Urinary bladder (tissue), 4 donors: ENCODE data around the gene SCYL1. TPM values are rescaled to one million over a fixed set of nuclear protein-coding genes. Genes with fewer than 3 reads are reported as not detected.

Experiments
- DNase-seq: peaks from one replicate; pipeline ENCODE4 v3.0.0-alpha.2; 2015; ENCODE audit errors: extremely low spot score
- H3K27ac ChIP-seq: one replicate; pipeline ENCODE4 v1.5.1; 2013; ENCODE audit warnings: low read depth, mild to moderate bottlenecking, moderate library complexity
- H3K36me3 ChIP-seq: one replicate; pipeline ENCODE4 v1.6.1; 2013; ENCODE audit warnings: mild to moderate bottlenecking, moderate library complexity; ENCODE audit not compliant: insufficient read depth
- H3K4me1 ChIP-seq: one replicate; pipeline ENCODE4 v1.6.1; 2013; ENCODE audit warnings: mild to moderate bottlenecking, moderate library complexity; ENCODE audit not compliant: insufficient read depth
- H3K4me3 ChIP-seq: one replicate; pipeline ENCODE4 v1.5.1; 2013; ENCODE audit warnings: low read depth, low read length
- WGBS: extraction: QIAGEN DNeasy Blood & Tissue Kit; methylation state at CpG from one replicate; pipeline ENCODE4 v1.1.7; 2013; 5-methylcytosine and 5-hydroxymethylcytosine counted together
- polyA plus RNA-seq: library from polyadenylated mRNA; stranded (reverse); fragments of 200-250 nt; gene quantifications from one replicate; pipeline ENCODE4 v1.2.3, GENCODE V29; 2013
- total RNA-seq: library from RNA; depleted of rRNA; stranded (reverse); fragments of >200 nt; gene quantifications from one replicate; pipeline ENCODE4 v1.2.3, GENCODE V29; 2014
- donor health status: healthy with polysubstance abuse.
- donor health status: healthy.

The SCYL1 gene
- total RNA-seq: 43.4 TPM
- 82.0 TPM for polyA plus RNA-seq

DNA sequence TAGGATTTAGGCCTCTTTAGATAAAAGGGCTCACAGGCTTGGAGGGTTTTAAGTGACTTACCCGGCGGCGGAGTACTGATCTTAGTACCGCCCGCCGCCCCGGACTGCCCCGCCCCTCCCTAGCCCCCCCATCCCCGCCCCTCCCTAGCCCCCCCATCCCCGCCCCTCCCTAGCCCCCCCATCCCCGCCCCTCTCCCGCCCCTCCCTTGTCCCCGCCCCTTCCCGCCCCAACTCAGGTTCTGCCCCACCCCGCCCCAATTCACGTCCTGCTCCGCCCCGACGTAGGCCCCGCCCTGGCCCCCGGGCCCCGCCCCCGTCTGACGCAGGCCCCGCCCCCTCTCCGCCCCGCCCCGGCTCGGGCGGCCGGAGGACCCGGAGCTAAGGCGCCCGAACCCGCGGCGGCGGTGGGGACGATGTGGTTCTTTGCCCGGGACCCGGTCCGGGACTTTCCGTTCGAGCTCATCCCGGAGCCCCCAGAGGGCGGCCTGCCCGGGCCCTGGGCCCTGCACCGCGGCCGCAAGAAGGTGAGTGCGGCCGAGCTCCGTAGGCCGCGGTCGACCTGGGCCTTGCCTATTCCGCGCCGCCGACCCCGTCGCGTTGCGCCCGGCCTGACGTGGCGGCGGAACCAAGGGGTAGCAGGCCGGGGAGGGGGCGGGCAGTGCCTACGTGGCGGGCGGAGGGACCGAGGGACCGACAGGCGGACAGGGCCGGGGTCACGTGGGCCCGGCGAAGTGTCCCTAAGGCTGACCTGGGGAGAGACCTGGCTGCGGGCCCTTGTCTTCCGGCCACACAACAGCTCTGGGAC is at the start of gene SCYL1:
Gene SCYL1, plus strand, starts transcription at position 343 of the 805 bp plus-strand sequence. Its CDS starts 71 bp downstream, at position 414.
- DNase-seq: no peak
- H3K27ac ChIP-seq: peak within 1 kb of the TSS; percentile 71
- WGBS: under 1% methylated on average over 75 of the region's 82 CpGs
- H3K4me1 ChIP-seq: no peaks in the 10 kb centered on the region
- peak within 1 kb of the TSS; percentile 97 for H3K4me3 ChIP-seq
- peaks cover 3% of the 10 kb centered on the region for H3K36me3 ChIP-seq

- Histone ChIP-seq H3K4me1 (peaks cover 2% of the 10 kb centered on the region), H3K36me3 (no peaks in the 10 kb centered on the region), H3K27ac (peak overlapping the region; percentile 99), H3K4me3 (peak overlapping the region; percentile 67)
- DNase-seq: no peak
- WGBS: 17% methylated on average over 10 of the region's 10 CpGs
Observed at GRCh38 chr11:65476632-65477148, 48.2 kb upstream of the SCYL1 start.

GRCh38 chr11:65477149-65477965 is 47.5 kb upstream of the SCYL1 start:
- under 1% methylated on average over 60 of the region's 60 CpGs for WGBS
- peak overlapping the region; percentile 99 for H3K27ac ChIP-seq
- H3K4me1 ChIP-seq: peaks cover 2% of the 10 kb centered on the region
- H3K36me3 ChIP-seq: no peaks in the 10 kb centered on the region
- peak; percentile 89 for DNase-seq
- H3K4me3 ChIP-seq: peak overlapping the region; percentile 67

DNA sequence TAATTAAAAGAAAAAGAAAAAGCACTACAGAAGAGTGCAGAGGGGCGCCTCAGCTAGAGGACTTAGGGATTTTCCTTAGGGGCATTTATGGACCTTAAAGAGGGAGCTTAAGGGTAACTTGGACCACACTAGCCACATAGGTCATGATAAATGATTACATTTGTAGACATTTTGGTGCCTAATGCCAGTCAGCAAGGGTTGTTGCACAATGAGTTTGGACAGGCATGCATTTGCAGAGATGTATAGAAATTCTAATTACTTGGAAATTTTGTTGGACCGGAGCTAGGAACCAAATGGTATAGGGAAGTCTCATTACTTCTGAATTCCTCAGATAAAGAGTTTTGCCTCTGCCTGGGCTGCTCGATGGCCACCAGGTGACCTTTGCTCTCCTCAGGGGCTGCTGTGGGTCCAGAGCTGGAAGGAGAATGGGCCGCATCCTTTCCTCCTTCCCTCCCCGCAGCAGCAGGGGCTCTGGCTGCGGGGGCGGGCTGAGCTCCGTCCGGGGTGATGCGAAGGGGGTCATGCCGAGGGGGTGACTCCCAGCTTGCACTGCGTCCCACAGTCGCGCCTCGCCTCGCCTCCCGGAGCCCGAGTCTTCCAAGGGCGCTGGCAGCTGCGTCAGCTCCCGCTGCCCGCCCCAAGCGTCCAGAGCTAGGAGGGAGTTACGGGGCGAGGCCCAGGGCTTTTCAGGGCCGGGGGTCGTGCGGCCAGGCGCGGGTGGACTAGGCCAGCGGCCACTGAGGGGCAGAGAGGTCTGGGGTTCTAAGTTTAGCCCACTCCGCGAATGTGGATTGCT is 46.3 kb upstream of the SCYL1 start:
- DNase-seq: no peak
- Histone ChIP-seq H3K36me3 (no peaks in the 10 kb centered on the region), H3K4me1 (peaks cover 2% of the 10 kb centered on the region), H3K27ac (peak overlapping the region; percentile 94), H3K4me3 (no peak overlapping the region)
- WGBS: 27% methylated on average over 33 of the region's 33 CpGs

GRCh38 chr11:65479184-65480145 is 45.4 kb upstream of the SCYL1 start:
- Histone ChIP-seq H3K36me3 (no peaks in the 10 kb centered on the region), H3K4me3 (no peak overlapping the region), H3K4me1 (peaks cover 2% of the 10 kb centered on the region), H3K27ac (peak overlapping the region; percentile 94)
- 31% methylated on average over 11 of the region's 11 CpGs for WGBS
- DNase-seq: no peak

DNA sequence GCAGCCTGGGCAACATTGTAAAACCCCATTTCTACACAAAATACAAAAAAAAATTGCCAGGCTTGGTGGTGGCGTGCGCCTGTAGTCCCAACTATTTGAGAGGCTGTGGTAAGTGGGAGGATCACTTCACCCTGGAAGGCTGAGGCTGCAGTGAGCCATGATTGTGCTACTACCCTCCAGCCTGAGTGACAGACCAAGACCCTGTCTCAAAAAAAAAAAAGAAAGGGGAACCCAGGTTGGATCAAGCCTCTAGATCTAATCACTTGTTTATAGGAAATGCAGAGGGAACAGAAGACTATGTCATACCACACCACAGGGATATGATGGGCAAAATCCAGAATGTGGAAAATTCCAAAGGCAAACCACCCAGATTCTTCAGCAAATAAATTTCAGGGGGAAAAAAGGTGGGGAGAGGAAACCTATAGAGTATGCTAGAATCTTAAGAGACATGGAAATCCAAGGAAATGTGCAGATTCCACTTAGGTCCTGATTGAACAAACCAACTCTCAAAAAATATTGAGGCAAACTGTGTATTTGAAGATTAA is 42.5 kb upstream of the SCYL1 start:
- DNase-seq: no peak
- Histone ChIP-seq H3K27ac (no peak overlapping the region), H3K4me1 (peaks cover 2% of the 10 kb centered on the region), H3K4me3 (no peak overlapping the region), H3K36me3 (no peaks in the 10 kb centered on the region)
- WGBS: 100% methylated on average over 2 of the region's 2 CpGs

GRCh38 chr11:65485920-65486219 is 39.0 kb upstream of the SCYL1 start:
- Histone ChIP-seq H3K4me1 (no peaks in the 10 kb centered on the region), H3K27ac (no peak overlapping the region), H3K4me3 (no peak overlapping the region), H3K36me3 (no peaks in the 10 kb centered on the region)
- DNase-seq: no peak
- 29% methylated on average over 5 of the region's 5 CpGs for WGBS

DNA sequence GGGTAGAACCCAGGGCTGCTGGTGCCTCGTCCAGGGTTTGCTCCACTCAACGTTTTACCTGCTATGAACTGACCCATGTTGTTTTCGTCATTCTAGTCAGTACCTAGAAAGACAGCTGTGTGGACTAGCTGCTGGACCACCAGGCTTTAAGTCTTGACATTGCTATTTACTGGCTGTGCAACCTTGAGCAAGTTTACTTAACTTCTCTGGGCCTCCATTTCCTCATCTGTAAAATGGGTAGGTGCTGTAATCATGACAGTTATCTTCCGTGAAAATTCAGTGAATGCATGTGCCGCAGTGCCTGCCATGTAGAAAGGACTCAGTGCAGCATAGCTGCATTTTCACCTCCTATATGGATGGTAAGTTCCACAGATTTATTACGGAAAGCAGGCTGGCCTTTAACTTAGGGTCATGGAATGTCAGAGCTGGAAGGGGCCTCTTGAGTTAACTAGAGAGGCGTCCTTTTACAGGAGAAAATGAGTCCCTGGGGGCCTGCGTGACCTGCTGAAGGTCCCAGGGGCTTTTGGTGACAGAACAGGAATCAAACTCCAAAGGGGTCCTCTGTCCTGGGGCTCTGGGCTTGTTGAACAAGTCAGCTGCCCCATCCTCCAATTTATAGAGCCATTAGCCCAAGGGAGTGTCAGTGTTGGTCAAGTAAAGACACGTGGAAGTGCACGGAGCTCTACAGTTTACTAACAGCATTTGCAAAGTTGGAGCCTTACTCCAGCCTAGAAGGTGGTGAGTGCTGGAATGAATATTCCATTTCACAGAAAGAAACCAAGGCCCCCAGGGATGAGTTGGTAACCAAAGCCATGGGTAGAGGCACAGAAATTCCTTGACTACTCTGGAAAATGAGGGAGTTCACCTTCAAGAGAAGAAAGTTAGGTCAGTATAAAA is 38.1 kb upstream of the SCYL1 start:
- no peaks in the 10 kb centered on the region for H3K4me1 ChIP-seq
- whole genome bisulfite sequencing: 62% methylated on average over 10 of the region's 10 CpGs
- no peak for DNase-seq

GRCh38 chr11:65487467-65488272 is 37.2 kb upstream of the SCYL1 start:
- Histone ChIP-seq H3K4me3 (no peak overlapping the region), H3K36me3 (no peaks in the 10 kb centered on the region), H3K4me1 (no peaks in the 10 kb centered on the region), H3K27ac (peak overlapping the region; percentile 89)
- WGBS: 6% methylated on average over 17 of the region's 17 CpGs
- DNase-seq: peak; percentile 99

More for the DNA sequence above, 38.1 kb upstream of the SCYL1 start:
- Histone ChIP-seq H3K4me3 (no peak overlapping the region), H3K36me3 (no peaks in the 10 kb centered on the region), H3K27ac (peak overlapping the region; percentile 81)

DNA sequence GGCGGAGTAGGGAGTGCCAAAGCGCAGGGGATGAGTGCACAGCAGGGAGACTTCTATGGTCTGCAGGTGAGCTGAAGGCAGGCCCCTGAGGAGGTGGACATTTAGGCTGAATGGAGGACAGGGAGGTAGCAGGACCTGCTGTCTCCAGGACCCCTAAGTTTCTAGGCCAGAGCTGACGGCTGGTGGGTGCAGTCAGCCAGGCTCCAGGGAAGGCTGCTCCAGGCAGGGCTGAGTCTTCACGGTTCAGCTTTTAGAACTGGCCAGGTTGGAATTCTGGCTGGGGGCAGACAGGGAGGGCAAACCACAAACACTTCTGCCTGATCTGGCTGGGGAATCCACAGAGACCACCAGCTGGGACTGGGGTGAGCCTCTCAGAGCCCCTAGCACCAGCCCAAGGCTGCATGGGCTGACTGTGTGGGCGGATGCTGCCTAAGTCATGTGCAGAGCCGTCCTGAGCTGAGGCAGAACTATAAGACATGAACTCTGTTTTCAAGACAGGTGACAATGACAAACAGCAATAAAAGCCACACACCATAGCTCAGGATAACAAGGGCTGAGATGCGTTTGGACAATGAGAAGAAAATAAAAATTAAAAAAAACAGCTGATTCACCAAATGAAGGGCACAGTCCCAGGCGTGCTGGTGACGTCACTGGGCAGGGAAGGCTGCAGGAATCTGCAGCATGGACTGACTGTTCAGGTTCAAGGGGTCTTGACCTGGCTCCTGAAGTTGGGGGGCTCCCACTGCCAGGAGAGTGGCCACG is 36.4 kb upstream of the SCYL1 start:
- no peaks in the 10 kb centered on the region for H3K4me1 ChIP-seq
- 21% methylated on average over 10 of the region's 10 CpGs for WGBS

More for the DNA sequence above, 36.4 kb upstream of the SCYL1 start:
- H3K4me3 ChIP-seq: no peak overlapping the region
- peak overlapping the region; percentile 89 for H3K27ac ChIP-seq
- H3K36me3 ChIP-seq: no peaks in the 10 kb centered on the region
- no peak for DNase-seq
